Activated T-cell treated with anti-CD3 and anti-CD28 coated beads for 24 hours (primary cell): ENCODE measurements around the gene ECEL1.

ENCODE experiments used
- DNase-seq: peaks from one replicate; pipeline ENCODE4 v3.0.0-alpha.2; 2020; ENCODE audit warnings: low read depth

The ECEL1 gene

GRCh38 chr2:232483923-232484627 lies 3.6 kb downstream of the ECEL1 start:
- DNase-seq, result no peak

DNA sequence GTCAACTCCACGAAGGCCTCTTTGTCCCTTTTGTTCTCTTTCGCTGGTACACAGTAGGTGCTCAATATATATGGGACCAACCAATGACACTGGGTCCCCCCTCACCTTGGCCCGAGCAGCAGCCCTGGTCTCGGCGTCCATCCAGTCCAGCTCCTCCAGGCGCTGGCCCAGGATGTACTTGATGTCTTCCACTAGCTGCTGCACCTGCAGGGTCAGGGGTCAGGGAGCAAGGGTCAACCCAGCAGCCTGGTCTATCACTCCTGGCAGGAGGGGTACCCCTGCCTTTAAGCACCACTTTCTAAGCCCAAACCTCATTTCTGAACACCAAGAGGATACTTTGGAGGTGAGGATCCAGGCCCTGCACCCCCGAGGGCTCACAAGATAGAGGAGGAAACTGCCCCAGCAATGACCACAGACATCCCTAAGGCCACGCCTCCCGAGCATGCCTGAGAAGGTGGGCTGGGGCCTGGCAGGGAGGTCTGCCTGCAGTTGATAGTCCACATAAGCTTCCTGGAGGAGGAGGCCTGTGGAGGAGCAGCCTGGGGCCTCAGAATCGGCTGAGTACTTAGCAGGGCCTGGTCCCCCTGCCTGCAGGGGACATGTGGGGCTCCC lies 4.2 kb downstream of the ECEL1 start:
- no peak for DNase-seq

DNA sequence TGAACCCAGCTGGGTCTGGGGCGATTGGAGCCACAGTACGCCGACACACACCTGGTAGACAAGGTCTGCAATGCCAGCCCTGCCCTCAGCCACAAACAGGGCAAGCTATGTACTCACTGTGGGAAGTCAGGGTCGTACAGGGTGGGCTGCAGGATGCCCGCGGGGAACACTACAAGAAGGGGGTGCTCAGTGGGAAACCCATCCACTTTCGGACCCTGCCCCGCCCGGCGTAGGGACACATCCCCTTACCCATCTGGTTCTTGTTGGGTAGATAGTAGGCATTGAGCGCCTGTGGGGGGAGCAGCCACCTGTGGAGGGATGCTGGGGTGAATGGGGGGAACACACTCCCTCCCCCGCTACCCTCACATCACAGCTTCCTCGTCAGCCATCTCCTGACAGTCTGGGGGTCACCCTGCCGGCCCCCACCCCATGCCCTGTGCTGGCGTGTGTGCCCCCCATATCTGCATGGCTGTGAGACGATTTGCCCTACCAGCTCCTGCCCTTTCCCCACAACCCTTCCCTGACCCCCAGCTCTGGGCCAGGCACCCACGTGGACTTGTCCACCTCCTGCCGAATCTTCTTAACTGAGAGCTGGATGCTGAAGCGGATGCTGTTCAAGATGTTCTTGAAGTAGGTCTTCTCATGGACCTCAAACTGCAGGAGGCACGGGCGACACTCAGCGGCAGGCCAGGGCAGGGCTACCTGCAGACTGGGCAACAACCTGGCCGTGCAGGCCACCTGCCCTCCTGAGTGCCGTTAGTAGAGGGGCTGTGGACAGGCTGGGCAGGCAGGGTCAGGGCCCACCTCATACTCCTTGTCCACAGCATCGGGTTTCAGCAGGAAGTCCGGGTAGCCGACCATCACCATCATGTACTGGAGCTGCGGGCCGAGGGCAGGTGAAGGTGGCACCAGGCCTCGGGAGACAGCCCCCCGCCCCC lies 5.1 kb downstream of the ECEL1 start:
- DNase-seq, result no peak

- DNase-seq, result no peak
These were observed 6.1 kb downstream of the ECEL1 start for GRCh38 chr2:232481322-232482140.

DNA sequence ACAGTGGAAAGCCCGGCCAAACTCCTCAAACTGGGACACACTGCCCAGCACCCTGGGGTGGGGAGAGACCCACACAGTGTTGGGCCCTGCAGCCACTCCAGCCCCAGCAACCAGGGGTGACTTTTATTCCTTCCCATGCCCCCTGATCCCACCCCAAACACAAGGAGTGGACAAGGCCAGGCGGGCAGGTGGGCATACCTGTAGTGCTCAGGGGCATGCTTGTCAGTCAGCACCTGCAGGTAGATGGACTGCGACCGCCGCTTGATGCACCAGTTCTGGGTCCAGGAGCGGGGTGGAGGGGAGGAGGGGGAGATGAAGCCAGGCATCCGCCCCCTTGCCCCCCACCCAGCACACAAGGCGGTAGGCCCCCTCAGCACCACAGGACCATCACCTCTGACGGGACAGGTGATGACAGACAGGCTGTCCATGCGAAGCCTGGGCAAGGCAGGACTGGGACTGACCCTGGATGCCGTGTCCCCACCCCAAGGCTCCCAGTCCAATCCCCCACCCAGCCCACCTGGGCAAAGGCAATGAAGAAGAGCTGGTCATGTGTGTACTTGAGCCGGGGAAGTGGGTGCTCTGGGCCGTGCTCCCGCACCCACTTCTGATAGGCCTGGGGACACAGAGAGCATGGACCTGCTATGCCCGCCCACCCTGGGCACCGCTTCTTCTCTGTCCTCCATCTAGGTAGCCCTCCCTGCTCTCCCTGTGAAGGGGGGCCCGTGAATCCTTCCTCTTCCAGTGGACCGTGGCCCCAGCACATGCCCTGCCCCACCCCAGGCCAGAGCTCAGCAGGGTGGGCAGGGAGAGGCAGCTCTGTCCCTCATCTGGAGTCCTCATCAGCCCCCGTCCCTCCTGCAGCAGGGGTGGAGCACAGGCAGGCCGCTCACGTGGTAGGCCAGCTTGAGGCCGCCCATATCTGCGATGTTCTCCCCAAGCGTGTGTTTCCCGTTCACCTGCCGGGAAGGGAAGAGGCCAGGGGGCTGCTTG lies 7.1 kb downstream of the ECEL1 start:
- DNase-seq, result no peak

GRCh38 chr2:232479341-232480200 lies 8.1 kb downstream of the ECEL1 start:
- DNase-seq, result no peak

DNA sequence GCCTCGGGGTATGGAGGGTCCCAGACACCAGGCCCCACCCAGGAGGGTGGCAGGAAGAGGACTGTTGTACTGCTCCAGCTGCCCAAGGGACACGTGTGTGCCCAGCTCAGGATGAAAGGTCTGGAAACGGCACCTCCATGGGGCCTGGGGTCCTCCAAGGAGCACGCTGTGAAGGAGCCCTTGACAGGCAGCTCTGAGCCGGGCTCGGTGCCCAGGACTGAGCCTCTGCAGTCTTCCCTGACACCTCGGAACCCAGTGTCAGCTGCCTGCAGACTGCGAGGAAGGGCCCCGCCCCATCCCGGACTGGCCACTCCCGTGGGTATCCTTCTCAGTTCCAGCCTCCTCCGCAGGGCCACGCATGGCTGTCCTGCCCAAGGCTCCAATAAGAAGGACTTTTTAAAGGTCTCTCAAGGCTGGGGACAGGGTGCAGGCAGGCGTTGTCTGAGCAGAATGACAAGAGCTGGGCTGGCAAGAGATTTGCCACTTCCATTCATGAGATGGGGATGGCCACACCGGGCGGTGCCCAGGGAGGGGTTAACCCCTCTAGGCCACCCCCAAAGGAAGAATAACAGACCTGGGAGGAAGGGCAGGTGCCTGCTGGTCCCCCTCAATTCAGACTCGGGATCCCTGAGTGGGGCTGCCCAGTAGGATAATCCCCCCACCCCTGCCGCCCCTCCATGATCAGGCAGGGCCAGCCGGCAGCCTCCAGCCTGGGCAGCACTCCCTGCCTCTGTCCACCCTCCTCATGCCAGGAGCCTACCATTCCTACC lies 8.9 kb downstream of the ECEL1 start:
- DNase-seq, result no peak

DNA sequence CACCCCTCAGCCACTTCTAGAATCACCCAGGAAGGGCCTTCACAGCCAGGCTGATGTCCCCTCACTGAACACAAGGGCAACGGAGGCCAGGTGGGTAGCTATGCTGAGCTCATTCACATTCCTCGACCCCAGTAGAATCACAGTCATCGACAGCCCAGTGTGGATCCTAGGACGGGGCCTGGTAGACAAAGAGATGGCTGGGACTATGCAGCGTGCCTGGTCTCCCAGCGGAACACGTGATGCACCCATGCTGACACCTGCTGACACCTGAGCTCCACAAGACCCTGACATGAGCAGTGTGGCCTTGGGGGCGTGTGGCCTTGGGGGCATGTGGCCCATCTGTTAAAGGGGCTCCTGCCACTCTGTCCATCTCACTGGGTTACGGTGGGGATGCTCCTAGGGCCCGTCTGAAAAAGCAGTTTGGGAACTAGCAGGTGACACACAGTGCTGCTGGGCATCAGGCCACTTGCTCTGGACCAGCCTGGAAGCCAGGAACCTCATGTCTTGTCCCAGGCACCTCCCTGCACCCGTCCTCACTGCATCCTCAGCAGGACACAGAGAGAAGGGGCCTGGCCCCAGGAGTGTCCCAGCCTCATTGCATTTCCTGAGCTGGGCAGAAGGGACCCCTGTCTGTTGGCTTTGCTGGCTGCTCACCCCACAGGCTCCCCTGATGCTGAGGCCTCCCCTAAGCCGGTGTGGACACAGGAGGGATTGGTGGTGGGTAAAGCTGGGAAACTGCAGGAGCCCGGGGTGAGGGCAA lies 9.7 kb downstream of the ECEL1 start:
- DNase-seq, result no peak

- DNase-seq, result no peak
These were observed 10.8 kb downstream of the ECEL1 start for GRCh38 chr2:232476791-232477190.

GRCh38 chr2:232476045-232476444 lies 11.6 kb downstream of the ECEL1 start:
- DNase-seq, result no peak

- no peak for DNase-seq
These were observed 14.2 kb downstream of the ECEL1 start for GRCh38 chr2:232473467-232473890.

- no peak for DNase-seq
These were observed 21.4 kb downstream of the ECEL1 start for GRCh38 chr2:232466221-232466620.

DNA sequence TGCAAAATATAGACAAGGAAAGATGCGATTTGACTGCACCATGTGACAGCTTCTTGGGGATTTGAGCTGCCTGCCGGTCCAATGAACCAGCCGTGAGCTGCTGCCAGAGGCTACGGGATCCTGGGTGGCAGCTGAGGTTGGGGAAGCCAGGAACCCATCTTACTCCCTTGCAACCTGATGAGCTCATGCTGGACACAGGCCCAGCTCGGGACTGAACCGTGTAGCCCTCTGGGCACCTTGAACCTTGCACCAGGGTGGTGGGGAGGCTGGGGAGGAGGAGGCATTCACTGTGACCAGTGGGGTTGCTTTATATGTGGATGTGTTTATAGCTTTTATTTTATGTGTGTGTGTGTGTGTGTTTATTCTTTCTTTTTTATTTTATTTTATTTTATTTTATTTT lies 22.6 kb downstream of the ECEL1 start:
- no peak for DNase-seq

DNA sequence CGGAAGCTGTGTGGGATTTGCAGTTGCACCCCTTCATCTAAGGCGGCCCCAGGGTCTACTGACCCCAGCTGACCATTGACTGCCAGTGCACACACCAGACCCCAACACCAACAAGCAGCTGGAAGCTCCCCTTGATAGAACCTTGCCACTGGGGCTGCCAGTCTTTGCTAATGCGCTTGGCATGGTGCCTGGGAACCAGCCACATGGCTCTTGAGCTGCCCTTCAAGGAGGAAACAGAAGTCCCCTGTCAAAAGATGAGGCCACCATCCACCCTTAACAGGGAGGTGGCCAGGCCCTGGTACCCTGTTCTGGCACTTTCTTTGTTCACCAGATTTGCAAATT lies 23.1 kb downstream of the ECEL1 start:
- DNase-seq, result no peak

GRCh38 chr2:232463701-232464543 lies 23.7 kb downstream of the ECEL1 start:
- no peak for DNase-seq

- DNase-seq, result no peak
These were observed 27.5 kb downstream of the ECEL1 start for GRCh38 chr2:232460171-232460570.

DNA sequence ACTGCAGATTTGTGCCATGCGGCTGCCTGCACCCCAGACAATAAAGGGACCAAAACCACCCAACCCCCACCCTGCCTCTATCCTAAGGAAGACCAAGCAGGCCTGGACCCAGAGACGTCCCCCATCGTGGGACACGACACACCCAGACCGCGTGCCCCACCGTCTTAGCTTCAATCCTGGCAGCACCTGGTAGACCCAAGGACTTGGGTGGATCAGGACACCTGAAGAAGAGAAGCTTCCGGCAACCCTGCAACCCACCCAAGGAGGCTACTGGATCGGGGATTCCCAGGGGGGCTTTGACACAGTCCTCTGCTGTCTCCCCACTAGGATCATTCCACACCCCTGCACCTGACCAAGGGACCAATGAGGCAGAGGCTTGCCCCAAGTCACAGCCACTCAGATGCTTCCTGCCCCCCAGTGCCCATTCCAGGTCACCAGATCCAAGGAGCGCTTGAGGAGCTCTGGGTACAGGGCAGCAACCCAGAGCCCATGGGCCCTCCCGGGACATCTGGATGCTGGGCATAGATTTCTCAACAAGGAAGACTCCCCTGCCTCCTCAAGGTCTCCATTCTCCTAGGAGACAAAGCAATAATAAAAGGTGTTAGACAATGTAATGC lies 28.1 kb downstream of the ECEL1 start:
- DNase-seq, result no peak
